ENCODE results near the gene FRMD8. TPM values are rescaled to one million over a fixed set of nuclear protein-coding genes. Genes with fewer than 3 reads are reported as not detected.
A peak's percentile ranks its signal among the peaks of the same experiment; 100 is the strongest.

Gene FRMD8
- total and polyA plus RNA-seq, 9 of the 15 experiments (the other 6 are each of a cell fraction or from before 2014, with no cell fraction given), result 4.5 to 54.5 (median 15.8) TPM

DNA sequence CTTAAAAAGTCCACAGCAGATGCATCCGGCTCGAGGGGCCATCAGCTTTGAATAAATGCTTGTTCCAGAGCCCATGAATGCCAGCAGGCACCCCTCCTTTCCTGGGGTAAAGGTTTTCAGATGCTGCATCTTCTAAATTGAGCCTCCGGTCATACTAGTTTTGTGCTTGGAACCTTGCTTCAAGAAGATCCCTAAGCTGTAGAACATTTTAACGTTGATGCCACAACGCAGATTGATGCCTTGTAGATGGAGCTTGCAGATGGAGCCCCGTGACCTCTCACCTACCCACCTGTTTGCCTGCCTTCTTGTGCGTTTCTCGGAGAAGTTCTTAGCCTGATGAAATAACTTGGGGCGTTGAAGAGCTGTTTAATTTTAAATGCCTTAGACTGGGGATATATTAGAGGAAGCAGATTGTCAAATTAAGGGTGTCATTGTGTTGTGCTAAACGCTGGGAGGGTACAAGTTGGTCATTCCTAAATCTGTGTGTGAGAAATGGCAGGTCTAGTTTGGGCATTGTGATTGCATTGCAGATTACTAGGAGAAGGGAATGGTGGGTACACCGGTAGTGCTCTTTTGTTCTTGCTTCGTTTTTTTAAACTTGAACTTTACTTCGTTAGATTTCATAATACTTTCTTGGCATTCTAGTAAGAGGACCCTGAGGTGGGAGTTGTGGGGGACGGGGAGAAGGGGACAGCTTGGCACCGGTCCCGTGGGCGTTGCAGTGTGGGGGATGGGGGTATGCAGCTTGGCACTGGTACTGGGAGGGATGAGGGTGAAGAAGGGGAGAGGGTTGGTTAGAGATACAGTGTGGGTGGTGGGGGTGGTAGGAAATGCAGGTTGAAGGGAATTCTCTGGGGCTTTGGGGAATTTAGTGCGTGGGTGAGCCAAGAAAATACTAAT is 38.0 kb downstream of the FRMD8 start (continued):
- TF ChIP-seq E2F8 (IDR thresholded peaks at IDR 0.05; ENCODE audit: low read depth, partially characterized antibody), result no peak
- TF ChIP-seq HNRNPUL1 (IDR thresholded peaks at IDR 0.05; ENCODE audit: low read length), result peak; percentile 80; the same call in 1 of the 2 replicates
- no peak for TF ChIP-seq ATF3 (IDR thresholded peaks at IDR 0.05)
- TF ChIP-seq ATF3 (CRISPR knock-in tag; conservative IDR thresholded peaks at IDR 0.05), result peak; percentile 51; the same call in 1 of the 2 replicates
- TF ChIP-seq SETDB1 (IDR thresholded peaks at IDR 0.05; ENCODE audit: low read length), result no peak
- peak; percentile 70 for TF ChIP-seq POLR2G (IDR thresholded peaks at IDR 0.05; ENCODE audit: low read depth, low read length)
- TF ChIP-seq ZNF282 (CRISPR knock-in tag; IDR thresholded peaks at IDR 0.05), result no peak
- TF ChIP-seq CBFA2T2 (conservative IDR thresholded peaks at IDR 0.05), result no peak
- TF ChIP-seq SMAD1 (IDR thresholded peaks at IDR 0.05; ENCODE audit: low read depth, low read length, partially characterized antibody), result peak; percentile 97
- no peak for TF ChIP-seq MAFG (tag; conservative IDR thresholded peaks at IDR 0.05)
- TF ChIP-seq MAFF (IDR thresholded peaks at IDR 0.05; ENCODE audit: low read length), result peak; percentile 23; the same call in 1 of the 2 replicates
- TF ChIP-seq TRIM28 (IDR thresholded peaks at IDR 0.05), result no peak
- no peak for TF ChIP-seq CGGBP1 (CRISPR knock-in tag; IDR thresholded peaks at IDR 0.05)
- TF ChIP-seq ZNF263 (CRISPR knock-in tag; IDR thresholded peaks at IDR 0.05; ENCODE audit: borderline replicate concordance), result peak; percentile 56; the same call in 1 of the 2 replicates
- TF ChIP-seq ZNF134 (CRISPR knock-in tag; conservative IDR thresholded peaks at IDR 0.05), result peak; percentile 54; the same call in 1 of the 2 replicates
- TF ChIP-seq STAT5A (IDR thresholded peaks at IDR 0.05; ENCODE audit: borderline replicate concordance, low read length), result peak; percentile 6; the same call in 1 of the 2 replicates
- no peak for TF ChIP-seq THRA (IDR thresholded peaks at IDR 0.05)
- TF ChIP-seq POLR2AphosphoS2 (IDR thresholded peaks at IDR 0.05; ENCODE audit: low read length), result peak; percentile 23; the same call in 1 of the 2 replicates
- no peak for TF ChIP-seq PTBP1 (IDR thresholded peaks at IDR 0.05; ENCODE audit: low read depth, low read length)
- TF ChIP-seq ZEB2 (IDR thresholded peaks at IDR 0.05), result no peak
- TF ChIP-seq HDGF (IDR thresholded peaks at IDR 0.05), result no peak
- TF ChIP-seq HMG20B (CRISPR knock-in tag; IDR thresholded peaks at IDR 0.05), result no peak; the same call in 1 of the 2 replicates
- peak; percentile 31; the same call in 1 of the 2 replicates for TF ChIP-seq ZNF551 (CRISPR knock-in tag; IDR thresholded peaks at IDR 0.05)
- no peak for TF ChIP-seq NR3C1 (CRISPR knock-in tag; IDR thresholded peaks at IDR 0.05)
- no peak for TF ChIP-seq HLTF (IDR thresholded peaks at IDR 0.05)
- TF ChIP-seq NR4A1 (CRISPR knock-in tag; IDR thresholded peaks at IDR 0.05), result no peak
- TF ChIP-seq NR4A1 (tag; IDR thresholded peaks at IDR 0.05), result no peak

Data from K562 (cell line).